ENCODE measurements around the gene RGS3. TPM values are rescaled to one million over a fixed set of nuclear protein-coding genes. Genes with fewer than 3 reads are reported as not detected.
"Not testable (repeated sequence)": the region's sequence is repeated elsewhere in the genome, so short reads cannot be mapped to it uniquely, and the experiment has no call there.

The RGS3 gene
- polyA plus RNA-seq, 1 of the 3 experiments (the other 2 are of a cell fraction), result 50.6 TPM

DNA sequence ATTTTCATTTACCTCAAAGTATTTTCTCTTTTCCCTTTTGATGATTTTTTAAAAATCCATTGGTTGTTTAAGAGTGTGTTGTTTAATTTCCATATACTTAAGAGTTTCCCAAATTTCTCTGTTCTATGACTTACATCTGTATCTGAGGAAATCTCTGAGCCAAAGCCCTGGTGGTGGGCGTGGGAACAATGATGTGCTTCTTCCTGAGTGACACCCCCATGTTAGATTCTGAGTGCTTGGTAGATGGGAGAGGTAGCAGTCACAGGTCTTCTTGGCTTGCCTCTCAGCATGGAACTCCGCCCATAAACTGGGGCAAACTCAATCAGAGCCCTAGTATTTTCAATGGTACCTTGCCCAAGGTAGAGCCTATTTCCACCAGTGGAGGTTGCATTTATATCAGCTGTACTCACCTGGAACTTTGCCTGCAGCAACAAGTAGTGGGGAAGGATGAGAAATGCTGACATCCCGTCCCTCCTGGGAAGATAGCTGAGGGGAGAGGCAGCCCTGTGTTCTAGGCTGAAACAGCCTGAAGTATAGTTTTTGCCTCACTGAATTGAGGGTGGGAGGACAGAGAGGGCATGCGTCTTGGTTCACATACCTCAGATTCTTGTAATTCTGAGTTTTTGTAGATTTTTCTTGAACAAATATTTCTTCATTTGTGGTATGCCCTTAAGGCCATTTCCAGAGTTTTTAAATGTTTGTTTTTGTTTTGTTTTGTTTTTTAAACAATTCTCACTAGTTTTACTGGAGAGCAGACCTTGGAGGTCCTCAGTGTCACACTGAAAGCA is 26.6 kb upstream of the RGS3 start (continued):
- TF ChIP-seq, protein P1, sequence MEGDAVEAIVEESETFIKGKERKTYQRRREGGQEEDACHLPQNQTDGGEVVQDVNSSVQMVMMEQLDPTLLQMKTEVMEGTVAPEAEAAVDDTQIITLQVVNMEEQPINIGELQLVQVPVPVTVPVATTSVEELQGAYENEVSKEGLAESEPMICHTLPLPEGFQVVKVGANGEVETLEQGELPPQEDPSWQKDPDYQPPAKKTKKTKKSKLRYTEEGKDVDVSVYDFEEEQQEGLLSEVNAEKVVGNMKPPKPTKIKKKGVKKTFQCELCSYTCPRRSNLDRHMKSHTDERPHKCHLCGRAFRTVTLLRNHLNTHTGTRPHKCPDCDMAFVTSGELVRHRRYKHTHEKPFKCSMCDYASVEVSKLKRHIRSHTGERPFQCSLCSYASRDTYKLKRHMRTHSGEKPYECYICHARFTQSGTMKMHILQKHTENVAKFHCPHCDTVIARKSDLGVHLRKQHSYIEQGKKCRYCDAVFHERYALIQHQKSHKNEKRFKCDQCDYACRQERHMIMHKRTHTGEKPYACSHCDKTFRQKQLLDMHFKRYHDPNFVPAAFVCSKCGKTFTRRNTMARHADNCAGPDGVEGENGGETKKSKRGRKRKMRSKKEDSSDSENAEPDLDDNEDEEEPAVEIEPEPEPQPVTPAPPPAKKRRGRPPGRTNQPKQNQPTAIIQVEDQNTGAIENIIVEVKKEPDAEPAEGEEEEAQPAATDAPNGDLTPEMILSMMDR (IDR thresholded peaks at IDR 0.05), result no peak
- TF ChIP-seq NFIC (IDR thresholded peaks at IDR 0.05; ENCODE audit: borderline replicate concordance) (no peak), YY1 (IDR thresholded peaks at IDR 0.05; ENCODE audit: low read depth) (no peak)

GRCh38 chr9:113437716-113438115 is 25.8 kb upstream of the RGS3 start:
- H3K27ac ChIP-seq (ENCODE audit: low read depth in 2 of 2, low read length in 1 of 2); H3K27me3 ChIP-seq (ENCODE audit: insufficient read depth); H3K9me2 ChIP-seq; H3K4me2 ChIP-seq; POLR2A ChIA-PET; H3F3A ChIP-seq (replicated peaks; ENCODE audit: insufficient read depth); H3K4me1 ChIP-seq (ENCODE audit: control insufficient read depth in 1 of 2, insufficient read depth in 2 of 2, low read depth in 1 of 2, low read length in 1 of 2); H3K9me3 ChIP-seq; H2AFZ ChIP-seq (ENCODE audit: low read depth); H4K20me1 ChIP-seq (ENCODE audit: insufficient read depth); H3K9ac ChIP-seq; H3K36me3 ChIP-seq (replicated peaks in 1 of 2; ENCODE audit: control insufficient read depth in 1 of 2, insufficient read depth in 2 of 2, low read length in 1 of 2); DNase-seq; H3K4me3 ChIP-seq (ENCODE audit: low read depth in 2 of 2, low read length in 1 of 2); H3K79me2 ChIP-seq (ENCODE audit: insufficient read depth): not testable (repeated sequence)
- 69% methylated on average over 1 of the region's 1 CpG for WGBS (ENCODE audit: low lambda C conversion rate)
- CTCF ChIA-PET, result interaction anchor here (0.8 kb wide), 1 partner anchor 57 kb away, joined by 3 read pairs; no protein-coding TSS in a partner anchor

- Histone ChIP-seq H3K4me3 (ENCODE audit: low read depth in 2 of 2, low read length in 1 of 2) (no peak overlapping the region), H3K9me3 (no peaks in the 10 kb centered on the region), H3K27ac (ENCODE audit: low read depth in 2 of 2, low read length in 1 of 2) (no peak overlapping the region), H3K9ac (no peak overlapping the region), H3K9me2 (no peaks in the 10 kb centered on the region), H4K20me1 (ENCODE audit: insufficient read depth) (no peaks in the 10 kb centered on the region), H3K36me3 (replicated peaks in 1 of 2; ENCODE audit: control insufficient read depth in 1 of 2, insufficient read depth in 2 of 2, low read length in 1 of 2) (no peaks in the 10 kb centered on the region), H3K79me2 (ENCODE audit: insufficient read depth) (no peaks in the 10 kb centered on the region), H3K4me2 (no peak overlapping the region), H3F3A (replicated peaks; ENCODE audit: insufficient read depth) (no peaks in the 10 kb centered on the region), H2AFZ (ENCODE audit: low read depth) (no peak overlapping the region), H3K4me1 (ENCODE audit: control insufficient read depth in 1 of 2, insufficient read depth in 2 of 2, low read depth in 1 of 2, low read length in 1 of 2) (no peaks in the 10 kb centered on the region), H3K27me3 (ENCODE audit: insufficient read depth) (no peaks in the 10 kb centered on the region)
- CTCF ChIA-PET, result interaction anchor here (1.5 to 9.9 kb wide), 5 partner anchors 8 to 210 kb away, joined by 3 to 449 read pairs (median 19); partner anchors contain the start of gene ALAD
- no peak for DNase-seq
- WGBS (ENCODE audit: low lambda C conversion rate), result 83% methylated on average over 2 of the region's 2 CpGs
- POLR2A ChIA-PET, result no interaction called here
- TF ChIP-seq CHD2 (IDR thresholded peaks at IDR 0.05; ENCODE audit: low read length, partially characterized antibody) (no peak), GATA2 (CRISPR knock-in tag; IDR thresholded peaks at IDR 0.05) (no peak), TAF1 (IDR thresholded peaks at IDR 0.05; ENCODE audit: borderline replicate concordance, low read depth, low read length) (no peak), RAD21 (IDR thresholded peaks at IDR 0.05; ENCODE audit: low read length) (no peak)
Measured at GRCh38 chr9:113444736-113445135, 18.8 kb upstream of the RGS3 start.
